HL-60/S4 treated with retinoic acid at 250 ng/mL for 4 days and 3 days (cell line): ENCODE data around the gene MSRB1.
"Not testable (repeated sequence)": the region's sequence is repeated elsewhere in the genome, so short reads cannot be mapped to it uniquely, and the experiment has no call there.

ENCODE experiments used
- in situ Hi-C: fragments of 300-500 bp; cut with MboI; formaldehyde crosslinking; loops from 2 replicates; pipeline ENCODE4 v1.7.0; 2022; ENCODE audit warnings: low sequenced_read_pairs

MSRB1 gene

DNA sequence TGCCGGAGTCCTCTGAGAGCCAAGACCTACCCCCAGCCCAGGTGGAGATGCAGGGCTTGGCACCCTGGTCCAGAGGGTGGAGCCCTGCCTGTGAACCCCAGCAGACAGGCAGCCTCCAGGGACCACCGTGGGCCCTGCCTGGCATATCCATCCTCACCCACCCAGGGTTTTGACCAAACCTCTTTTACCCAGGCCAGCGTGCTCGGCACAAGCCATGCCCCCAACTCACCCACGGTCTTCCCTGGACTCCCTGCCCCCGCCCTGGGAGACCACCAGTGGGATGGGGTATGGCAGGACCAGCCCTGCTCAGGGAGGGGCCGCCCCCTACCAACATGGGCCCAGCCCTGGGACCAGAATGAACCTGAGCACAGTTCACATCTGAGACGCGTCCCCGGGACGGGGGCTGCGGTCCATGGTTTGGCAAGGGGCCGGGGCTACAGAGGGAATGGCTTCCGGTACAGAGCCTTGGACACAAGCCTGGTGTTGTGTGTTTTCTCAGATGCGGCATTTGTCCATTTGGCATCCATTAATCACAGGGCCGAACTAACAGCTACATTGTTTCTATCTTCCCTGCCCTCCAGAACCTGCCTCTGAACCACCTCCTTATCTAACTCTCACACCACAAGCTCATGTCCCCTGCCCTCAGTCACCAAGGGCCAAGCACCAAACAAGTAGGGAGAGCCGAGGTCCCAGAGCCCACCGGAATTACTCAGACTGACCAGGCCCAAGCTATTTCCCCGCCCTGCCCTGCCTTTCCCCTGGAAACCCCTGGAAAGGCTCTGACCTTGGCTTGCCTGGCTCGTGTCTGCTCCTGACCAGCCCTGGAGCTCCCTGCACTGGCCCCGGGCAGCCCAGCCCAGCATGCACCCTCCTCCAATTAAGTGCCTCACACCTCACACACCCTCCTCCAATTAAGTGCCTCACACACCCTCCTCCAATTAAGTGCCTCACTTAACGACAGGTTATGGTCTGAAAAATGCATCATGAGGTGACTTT is 38.9 kb downstream of the MSRB1 start:
- in situ Hi-C loops = no loop called here

DNA sequence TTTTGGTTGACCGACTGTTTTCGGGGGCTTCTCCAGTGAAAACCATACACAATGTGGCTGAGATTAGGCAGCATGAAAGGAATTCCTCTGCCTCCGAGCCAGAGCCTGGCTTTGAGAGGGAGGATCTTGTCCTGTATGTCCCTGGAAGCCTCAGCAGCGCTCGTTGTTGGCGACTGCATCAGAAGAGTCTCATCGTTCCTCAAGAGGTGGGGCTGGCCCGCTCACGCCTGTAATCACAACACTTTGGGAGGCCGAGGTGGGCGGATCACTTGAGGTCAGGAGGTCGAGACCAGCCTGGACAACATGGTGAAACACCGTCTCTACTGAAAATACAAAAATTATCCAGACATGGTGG is 39.8 kb downstream of the MSRB1 start:
- in situ Hi-C loops = no loop called here

DNA sequence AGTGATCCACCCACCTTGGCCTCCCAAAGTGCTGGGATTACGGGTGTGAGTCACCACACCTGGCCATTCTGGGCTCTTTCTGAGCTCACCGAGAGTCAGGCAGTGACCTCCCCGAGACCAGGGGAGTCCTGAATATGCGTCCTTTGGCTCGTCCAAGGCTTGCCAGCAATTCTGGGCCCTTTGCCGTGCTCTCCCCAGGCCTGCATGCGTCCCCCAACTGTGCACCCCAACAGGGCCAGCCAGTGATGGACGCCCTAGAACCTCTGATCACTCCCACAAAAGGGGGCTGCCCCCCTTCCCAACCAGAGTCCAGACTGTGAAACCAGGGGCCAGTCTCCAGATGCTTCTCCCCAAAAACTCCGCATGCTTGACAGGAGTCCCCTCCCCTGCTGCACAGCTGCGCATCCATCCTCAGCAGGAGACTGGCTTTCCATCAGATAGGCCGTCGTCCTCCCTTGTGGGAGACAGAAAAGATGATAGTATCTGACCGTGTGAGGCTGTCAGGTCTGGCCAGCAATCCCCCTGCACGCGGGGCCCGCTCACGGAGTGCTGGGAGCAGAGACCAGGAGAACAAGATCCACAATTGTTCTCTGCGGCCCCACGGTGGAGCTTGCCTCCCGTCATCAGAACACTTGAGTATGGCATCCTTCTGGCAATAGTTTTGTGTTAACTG is 40.3 kb downstream of the MSRB1 start:
- in situ Hi-C loops = no loop called here

DNA sequence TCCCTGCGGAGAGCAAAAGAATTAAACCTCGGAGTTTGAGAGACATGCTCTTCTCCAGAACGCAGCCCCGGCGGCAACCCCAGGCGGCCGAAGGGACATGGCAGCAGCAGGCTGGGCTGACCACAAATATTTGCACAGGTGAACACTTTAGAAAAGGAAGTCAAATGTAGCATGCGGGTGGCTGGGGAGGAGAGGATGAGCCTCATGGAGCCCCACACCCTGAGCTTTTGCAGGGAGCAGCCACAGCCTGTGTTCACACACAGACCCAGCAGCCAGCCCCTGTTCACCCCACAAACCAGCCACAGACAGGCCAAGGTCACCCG is 42.6 kb downstream of the MSRB1 start:
- in situ Hi-C loops = no loop called here

DNA sequence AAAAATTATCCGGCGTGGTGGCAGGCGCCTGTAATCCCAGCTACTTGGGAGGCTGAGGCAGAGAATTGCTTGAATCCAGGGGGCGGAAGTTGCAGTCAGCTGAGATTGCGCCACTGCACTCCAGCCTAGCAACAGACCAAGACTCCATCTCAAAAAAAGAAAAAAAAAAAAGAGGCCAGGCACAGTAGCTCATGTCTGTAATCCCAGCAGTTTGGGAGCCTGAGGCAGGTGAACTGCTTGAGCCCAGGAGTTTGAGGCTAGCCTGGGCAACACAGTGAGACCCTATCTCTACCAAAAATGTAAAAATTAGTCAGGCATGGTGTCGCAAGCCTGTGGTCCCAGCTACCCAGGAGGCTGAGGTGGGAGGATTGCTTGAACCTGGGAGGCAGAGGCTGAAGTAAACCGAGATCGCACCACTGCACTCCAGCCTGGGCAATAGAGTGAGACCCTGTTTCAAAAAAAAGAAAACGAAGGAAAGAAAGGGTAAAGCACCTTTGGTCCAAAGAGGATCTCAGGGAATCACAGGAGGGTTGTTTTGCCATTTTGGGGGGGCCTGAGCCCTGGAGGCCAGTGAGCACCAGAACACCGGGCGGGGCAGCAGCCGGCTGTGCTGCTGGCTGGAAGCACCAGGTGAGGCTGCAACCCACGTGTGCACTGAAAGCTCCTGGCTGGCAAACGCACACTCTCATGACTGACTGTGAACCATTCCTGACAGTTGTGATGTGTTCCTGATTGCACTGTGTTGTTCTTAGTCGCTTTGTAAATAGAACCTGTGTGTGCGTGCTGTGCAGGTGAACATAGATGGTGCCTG is 43.2 kb downstream of the MSRB1 start:
- in situ Hi-C loops = no loop called here

DNA sequence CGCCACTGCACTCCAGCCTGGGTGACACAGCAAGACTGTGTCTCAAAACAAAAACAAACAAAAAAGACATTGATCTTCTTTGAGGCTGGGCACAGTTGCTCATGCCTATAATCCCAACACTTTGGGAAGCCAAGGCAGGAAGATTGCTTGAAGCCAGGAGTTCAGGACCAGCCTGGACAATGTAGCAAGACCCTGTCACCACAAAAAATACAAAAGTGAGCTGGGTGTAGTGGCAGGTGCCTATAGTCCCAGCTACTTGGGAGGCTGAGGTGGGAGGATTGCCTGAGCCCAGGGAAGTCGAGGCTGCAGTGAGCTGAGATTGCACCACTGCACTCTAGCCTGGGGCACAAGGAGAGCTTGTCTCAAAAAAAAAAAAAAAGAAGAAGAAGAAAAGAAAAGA is 45.3 kb downstream of the MSRB1 start:
- in situ Hi-C loops = not testable (repeated sequence)

DNA sequence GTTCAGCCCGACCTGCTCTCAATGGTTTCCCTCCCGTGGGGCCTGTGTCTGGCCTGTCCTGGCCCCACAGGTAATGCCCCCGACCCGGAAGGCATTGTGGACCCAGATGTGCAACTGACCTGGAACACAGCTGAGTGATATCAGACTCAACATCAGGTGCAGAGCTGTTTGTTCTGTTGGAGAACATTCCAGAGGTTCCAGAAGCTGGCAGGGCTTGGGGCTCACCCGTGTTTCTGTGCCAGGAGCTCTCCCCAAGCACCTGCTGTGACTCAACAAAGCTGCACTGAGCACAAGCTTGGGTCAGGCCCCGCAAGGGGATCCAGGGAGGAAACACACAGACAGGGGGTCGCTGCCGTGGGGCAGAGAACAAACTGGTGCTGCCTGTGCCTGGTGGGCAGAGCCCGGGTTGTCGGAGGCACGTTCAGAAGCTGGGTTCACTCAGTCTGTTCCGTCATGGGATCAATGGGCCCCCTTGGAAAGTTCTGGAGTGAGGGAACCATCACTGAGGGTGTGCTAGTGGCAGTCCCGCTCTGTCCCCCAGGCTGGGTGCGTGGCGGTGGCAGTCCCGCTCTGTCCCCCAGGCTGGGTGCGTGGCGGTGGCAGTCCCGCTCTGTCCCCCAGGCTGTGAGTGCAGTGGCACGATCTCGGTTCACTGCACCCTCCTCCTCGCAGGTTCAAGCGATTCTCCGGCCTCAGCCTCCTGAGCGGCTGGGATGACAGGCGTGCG is 46.9 kb downstream of the MSRB1 start:
- in situ Hi-C loops = no loop called here

DNA sequence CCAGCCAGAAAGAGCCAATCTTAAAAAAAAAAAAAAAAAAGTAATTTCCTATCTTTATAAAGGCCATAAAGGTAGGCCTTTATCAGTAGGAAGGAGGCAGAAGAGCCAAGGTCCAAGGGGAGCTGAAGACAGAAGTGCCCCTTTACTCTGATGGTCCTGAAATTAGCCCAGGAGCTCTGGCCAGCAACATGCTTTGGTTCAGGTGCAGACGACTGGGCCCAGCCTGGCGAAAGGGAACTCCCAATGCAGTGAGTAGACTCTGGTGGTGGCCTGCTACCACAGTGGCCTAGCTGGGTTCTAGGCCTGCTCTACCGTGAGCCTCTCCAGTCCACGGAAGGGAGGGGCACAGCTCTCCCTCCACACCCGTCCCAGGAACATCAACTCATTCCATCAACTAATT is 47.9 kb downstream of the MSRB1 start:
- in situ Hi-C loops = no loop called here

DNA sequence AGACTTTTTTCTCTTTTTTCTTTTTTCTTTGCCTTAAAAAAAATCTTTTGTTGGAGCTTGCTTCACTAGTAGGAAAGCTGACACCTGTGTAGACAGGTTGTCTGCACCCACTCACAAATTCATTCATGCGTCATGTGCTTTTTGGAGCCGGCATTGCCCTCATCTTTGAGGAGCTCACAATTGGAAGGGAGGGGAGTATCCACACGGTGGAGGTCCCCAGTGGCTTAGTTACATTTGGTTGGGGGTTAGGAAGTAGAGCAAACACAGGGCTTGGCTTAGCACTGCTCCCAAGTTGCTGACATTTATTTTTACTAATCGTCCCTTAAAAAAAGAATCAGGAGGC is 52.3 kb downstream of the MSRB1 start:
- in situ Hi-C loops = no loop called here

DNA sequence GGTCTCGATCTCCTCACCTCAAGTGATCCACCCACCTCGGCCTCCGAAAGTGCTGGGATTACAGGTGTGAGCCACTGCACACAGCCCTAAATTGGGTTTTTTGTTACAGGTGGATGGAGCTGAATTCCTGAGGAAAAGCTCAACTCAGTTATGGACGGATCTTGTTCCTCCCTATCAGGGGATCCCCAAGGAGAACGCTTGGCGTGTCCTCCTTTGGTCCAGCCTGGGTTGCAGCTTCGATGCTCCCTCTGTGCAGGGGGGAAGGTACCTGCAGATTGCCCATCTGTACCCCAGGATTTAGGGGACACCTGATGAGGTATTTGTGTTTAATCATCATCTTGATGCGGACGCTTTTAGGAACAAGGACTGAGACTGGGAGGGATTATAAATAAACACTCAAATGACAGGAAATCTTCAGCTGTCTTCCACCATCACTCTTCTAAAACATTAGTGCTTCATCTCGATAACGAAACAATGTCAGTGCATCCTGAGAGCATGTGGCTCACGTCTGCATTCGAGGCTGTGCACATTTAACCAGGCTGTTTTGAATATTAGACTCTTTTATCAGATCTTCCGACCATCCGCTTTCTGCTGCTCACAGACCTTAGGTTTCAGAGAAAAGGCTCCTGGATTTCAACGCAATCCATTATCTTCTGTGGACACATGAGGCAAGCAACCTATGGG is 52.8 kb downstream of the MSRB1 start:
- in situ Hi-C loops = no loop called here
